Peyer's patch (tissue), 4 donors: ENCODE measurements around the gene MON1A.

Source experiments
- POLR2A ChIP-seq, 2 donors: fragments of 450-650 bp; IDR thresholded peaks; one replicate each; pipeline ENCODE4 v1.5.1; 2017; ENCODE audit warnings: antibody characterized with exemption in 2 of 2, mild to moderate bottlenecking in 2 of 2, moderate library complexity in 2 of 2
- TF ChIP-seq, protein P1 (sequence below), 6 experiments: fragments of 450-650 bp in 4 of 6; fragments of 200-600 bp in 2 of 6; sonication (generic) in 1 of 6; IDR thresholded peaks; one replicate each; pipeline ENCODE4 v1.5.1; 2017 to 2019; ENCODE audit warnings: antibody characterized with exemption in 6 of 6, mild to moderate bottlenecking in 3 of 6, moderate library complexity in 1 of 6

DNA sequence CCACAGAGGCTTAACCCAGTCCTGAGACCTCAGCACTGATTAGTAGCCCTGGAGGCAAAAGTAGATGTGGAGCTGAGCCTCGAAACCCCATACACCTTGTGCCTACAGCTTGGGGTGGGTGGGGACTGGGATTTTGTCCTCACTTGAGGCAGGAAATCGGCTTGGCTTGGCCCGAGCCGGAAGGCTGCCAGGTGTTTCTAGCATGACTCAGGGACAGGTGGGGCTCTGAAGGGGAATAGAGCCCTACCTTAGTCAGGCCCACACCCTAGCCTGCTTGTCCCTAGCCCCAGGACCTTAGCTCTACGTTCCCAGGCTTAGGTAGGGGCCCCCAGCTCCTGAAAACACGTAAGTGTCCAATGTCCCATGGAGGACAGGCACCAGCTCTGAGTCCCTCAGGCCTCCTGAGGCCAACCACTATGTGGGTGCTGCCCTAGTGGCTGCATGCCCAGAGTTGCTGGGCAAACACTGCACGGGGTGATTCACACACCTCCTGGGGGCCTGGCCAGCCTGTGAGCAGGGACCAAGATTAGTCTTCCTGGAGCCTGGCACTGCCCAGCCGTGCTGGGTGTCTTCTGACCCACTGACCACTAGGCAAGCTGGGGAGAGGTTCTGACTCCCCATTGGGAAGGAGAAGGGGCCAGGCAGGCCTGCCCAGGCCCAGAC, 29.0 kb downstream of the MON1A start:
- TF ChIP-seq, protein P1, sequence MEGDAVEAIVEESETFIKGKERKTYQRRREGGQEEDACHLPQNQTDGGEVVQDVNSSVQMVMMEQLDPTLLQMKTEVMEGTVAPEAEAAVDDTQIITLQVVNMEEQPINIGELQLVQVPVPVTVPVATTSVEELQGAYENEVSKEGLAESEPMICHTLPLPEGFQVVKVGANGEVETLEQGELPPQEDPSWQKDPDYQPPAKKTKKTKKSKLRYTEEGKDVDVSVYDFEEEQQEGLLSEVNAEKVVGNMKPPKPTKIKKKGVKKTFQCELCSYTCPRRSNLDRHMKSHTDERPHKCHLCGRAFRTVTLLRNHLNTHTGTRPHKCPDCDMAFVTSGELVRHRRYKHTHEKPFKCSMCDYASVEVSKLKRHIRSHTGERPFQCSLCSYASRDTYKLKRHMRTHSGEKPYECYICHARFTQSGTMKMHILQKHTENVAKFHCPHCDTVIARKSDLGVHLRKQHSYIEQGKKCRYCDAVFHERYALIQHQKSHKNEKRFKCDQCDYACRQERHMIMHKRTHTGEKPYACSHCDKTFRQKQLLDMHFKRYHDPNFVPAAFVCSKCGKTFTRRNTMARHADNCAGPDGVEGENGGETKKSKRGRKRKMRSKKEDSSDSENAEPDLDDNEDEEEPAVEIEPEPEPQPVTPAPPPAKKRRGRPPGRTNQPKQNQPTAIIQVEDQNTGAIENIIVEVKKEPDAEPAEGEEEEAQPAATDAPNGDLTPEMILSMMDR (IDR thresholded peaks at IDR 0.05) = peak in 3 of 6 experiments; percentile 7 to 24 (median 11)
- TF ChIP-seq POLR2A (IDR thresholded peaks at IDR 0.05) = peak; percentile 58 to 89
